GM21447 (cell line): ENCODE measurements around the gene EPAS1.

Source experiments
- ATAC-seq: cut with Tn5 transposase; IDR thresholded peaks from one replicate; pipeline ENCODE4 v1.9.1; 2021; ENCODE audit not compliant: unreplicated experiment

Gene EPAS1

DNA sequence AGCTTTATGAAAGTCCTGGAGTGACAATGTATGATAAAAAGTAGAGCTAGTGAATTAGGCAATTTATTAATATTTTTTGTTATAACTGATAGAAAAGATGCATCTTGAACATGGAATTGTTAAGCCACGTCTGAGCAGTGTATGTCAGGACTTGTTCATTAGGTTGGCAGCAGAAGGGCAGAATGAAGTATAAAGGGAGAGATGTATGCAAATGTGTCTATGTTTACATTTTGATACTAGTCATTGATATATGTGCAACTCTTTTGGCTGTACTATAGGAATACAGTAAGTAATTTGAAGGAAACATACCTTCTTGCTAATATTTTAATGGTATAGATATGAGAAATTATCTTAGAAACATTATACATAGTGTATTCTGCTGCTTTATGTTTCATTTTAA lies 133.2 kb downstream of the EPAS1 start:
- ATAC-seq: no peak

DNA sequence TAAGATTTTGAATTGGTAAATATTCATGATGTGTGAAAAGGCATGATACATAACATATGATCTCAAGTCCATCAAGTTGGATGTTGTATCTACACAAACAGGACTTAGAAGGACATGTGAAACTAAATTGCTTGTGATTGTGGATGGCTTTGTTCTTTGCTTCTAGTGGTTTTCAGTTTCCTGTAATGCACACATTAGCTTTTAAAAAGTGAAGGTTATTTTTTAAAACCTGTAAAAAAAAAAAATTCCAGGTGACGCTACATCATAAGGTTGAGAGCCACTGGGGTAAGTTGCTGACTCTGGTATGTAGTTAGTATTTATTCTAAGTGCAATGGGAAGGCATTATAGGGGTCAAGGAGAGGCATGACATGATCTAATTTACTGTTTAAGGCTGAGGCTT lies 133.8 kb downstream of the EPAS1 start:
- no peak for ATAC-seq

DNA sequence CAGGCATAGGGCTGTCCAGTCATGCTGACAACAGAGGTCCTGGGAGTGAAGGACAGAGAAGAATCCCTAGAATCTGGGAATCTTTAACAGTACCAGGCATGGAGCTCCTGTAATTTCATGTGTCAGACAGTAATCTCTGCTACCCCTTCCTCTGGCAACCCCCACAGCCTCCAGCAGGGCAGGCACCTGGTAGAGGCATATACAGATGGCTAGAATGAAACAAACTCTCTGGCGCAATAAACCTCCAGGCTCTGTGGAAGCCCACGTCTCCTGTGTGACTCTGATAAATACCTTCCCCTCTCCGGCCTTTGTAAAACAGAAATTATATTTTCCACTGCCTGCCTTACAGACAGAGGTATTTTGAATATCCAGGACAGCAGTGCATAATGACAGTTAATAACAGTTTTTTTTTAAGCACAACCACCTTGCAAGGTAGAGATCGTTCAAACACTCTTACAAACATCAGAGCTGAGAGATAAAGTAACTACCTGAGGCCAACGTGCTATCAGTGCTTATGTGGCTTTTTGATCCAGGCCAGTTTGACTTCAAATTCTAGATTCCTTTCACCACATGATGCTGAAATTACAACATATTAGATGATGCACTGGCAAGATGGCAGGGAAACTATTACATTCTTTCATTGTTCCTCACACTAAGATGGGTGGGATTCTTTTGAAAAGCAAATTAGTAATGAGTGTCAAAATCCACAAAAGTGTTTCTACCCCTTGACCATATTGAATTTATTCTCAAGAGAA lies 134.5 kb downstream of the EPAS1 start:
- no peak for ATAC-seq

DNA sequence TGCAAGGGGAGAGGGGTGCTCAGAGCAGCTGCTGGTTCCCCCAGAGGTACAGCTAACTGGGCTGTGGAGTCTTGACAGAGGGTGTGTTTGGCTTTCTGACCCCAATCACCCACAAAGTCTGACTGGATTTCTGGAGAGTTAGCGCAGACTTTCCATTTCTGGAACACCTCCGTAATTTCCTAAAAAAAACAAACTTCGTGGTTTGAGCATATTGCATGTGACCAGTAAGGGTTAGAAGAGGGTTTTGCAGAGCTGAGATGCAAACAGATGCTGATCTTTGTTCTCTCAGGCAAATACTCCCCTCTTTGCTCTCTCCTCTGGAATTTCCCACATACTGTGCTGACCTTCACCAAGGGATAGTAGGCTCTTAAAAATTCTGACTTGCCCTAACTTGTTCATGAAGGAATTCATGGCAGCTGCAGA lies 137.7 kb downstream of the EPAS1 start:
- no peak for ATAC-seq

DNA sequence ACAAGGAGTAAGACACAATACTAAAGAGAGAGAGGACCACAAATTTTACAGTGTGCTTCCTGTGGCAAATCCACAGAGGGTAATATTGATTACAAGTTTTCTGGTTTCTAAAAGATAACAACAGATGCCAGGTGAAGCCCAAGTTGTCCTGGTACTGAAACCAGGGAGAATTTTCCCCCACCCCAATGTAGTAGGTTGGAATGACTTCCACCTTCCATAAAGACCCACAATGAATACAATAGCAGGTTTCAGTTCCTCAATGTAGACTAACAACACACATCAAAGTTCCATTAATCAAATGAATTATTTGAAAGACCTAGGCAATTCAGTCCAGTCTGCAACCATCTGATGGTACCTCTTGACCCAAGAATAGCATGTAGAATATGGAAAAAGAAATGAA lies 138.1 kb downstream of the EPAS1 start:
- no peak for ATAC-seq

DNA sequence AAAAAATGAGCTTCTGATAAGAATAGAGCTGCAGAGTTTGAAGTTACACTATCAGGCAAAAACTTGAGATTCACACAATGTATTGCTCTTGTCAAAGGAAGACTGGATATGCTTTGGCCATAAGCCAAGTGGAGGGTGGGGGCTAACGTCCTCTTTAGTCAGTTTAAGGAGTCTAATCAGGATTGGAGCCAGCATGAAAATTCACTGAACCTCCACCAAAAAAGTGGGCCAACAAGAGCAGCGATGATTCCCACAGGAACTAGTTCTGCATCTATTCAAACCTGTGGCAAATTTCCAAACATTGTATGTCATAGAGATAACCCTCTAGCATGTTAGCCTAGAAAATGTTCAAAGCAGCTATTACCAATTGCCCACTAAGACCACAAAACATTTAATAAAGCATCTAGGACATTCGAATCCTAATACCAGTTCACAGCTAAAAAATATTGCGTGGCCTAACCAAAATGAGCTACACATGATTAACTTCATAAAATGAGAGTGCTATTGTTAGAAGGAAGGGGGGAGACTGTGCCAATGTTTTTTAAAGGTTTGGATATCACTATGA lies 138.7 kb downstream of the EPAS1 start:
- no peak for ATAC-seq
